Hepatocyte (in vitro differentiated cells): ENCODE results near the gene DPM1.

Experiments used
- EZH2 ChIP-seq: fragments of 200-600 bp; sonication (generic); IDR thresholded peaks from 2 replicates; pipeline ENCODE4 v1.6.1; 2016; ENCODE audit warnings: antibody characterized with exemption, mild to moderate bottlenecking, borderline replicate concordance
- TF ChIP-seq, protein P1 (sequence below): fragments of 200-600 bp; sonication (generic); IDR thresholded peaks from 2 replicates; pipeline ENCODE4 v1.5.1; 2016; ENCODE audit warnings: antibody characterized with exemption, mild to moderate bottlenecking; ENCODE audit not compliant: poor library complexity

DNA sequence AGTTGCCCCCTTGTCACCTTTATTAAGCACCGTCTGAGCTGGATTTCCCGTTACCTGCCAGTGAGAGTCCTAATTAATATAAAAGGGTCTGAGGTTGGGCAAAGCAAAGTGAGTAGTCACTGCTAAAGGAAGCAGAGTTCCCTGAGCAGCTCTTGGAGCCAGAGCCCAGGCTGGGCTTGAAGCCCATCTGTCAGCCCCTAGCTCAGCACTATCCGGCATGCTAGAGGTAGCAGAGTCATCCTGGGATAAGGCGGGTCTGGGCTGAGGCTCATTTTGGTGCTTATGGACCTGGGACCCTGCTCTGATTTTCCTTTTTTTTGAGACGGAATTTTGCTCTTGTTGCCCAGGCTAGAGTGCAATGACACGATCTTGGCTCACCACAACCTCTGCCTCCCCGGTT lies 73.3 kb downstream of the DPM1 start:
- TF ChIP-seq, protein P1, sequence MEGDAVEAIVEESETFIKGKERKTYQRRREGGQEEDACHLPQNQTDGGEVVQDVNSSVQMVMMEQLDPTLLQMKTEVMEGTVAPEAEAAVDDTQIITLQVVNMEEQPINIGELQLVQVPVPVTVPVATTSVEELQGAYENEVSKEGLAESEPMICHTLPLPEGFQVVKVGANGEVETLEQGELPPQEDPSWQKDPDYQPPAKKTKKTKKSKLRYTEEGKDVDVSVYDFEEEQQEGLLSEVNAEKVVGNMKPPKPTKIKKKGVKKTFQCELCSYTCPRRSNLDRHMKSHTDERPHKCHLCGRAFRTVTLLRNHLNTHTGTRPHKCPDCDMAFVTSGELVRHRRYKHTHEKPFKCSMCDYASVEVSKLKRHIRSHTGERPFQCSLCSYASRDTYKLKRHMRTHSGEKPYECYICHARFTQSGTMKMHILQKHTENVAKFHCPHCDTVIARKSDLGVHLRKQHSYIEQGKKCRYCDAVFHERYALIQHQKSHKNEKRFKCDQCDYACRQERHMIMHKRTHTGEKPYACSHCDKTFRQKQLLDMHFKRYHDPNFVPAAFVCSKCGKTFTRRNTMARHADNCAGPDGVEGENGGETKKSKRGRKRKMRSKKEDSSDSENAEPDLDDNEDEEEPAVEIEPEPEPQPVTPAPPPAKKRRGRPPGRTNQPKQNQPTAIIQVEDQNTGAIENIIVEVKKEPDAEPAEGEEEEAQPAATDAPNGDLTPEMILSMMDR = no peak
- no peak for TF ChIP-seq EZH2
